Natural killer cell (primary cell): ENCODE measurements around the gene RGS21. TPM values are rescaled to one million over a fixed set of nuclear protein-coding genes. Genes with fewer than 3 reads are reported as not detected.

Experiments used
- ATAC-seq, 3 donors: fragments of 150-1000 bp in 2 of 3; fragments of 200-7000 bp in 1 of 3; cut with Tn5 transposase; 1 replicate in 1 of 3; 2 replicates in 2 of 3; pipeline ENCODE4 v1.10.0; 2021; ENCODE audit warnings: mild to moderate bottlenecking in 2 of 3, moderate library complexity in 2 of 3
- DNase-seq, 2 donors: peaks; one replicate each; pipeline versions ENCODE4 v3.0.0 to v3.0.0-alpha.2; 2013 to 2021; ENCODE audit warnings: mixed read lengths in 1 of 2
- H3K27ac ChIP-seq: one replicate; pipeline ENCODE4 v1.5.1; 2013; ENCODE audit warnings: mild to moderate bottlenecking, low read length
- H3K27me3 ChIP-seq: one replicate; pipeline ENCODE4 v1.6.1; 2013; ENCODE audit warnings: low read length; ENCODE audit not compliant: control insufficient read depth, insufficient read depth
- H3K36me3 ChIP-seq: one replicate; pipeline ENCODE4 v1.6.1; 2013; ENCODE audit warnings: low read length; ENCODE audit not compliant: control insufficient read depth, insufficient read depth
- H3K4me1 ChIP-seq: one replicate; pipeline ENCODE4 v1.6.1; 2013; ENCODE audit warnings: low read length; ENCODE audit not compliant: control insufficient read depth, insufficient read depth
- H3K4me3 ChIP-seq: one replicate; pipeline ENCODE4 v1.5.1; 2013; ENCODE audit warnings: low read length
- H3K9me3 ChIP-seq: one replicate; pipeline ENCODE4 v1.6.1; 2013; ENCODE audit warnings: low read length; ENCODE audit not compliant: control insufficient read depth, insufficient read depth
- H3K27ac Mint-ChIP-seq, 2 donors: one replicate each; pipeline ENCODE4 v1.8.0; 2022; ENCODE audit warnings: mild to moderate bottlenecking in 2 of 2, mixed read lengths in 2 of 2, moderate library complexity in 1 of 2
- H3K27me3 Mint-ChIP-seq, 2 donors: one replicate each; pipeline ENCODE4 v1.8.0; 2022; ENCODE audit warnings: low read depth in 2 of 2, mixed read lengths in 2 of 2
- H3K36me3 Mint-ChIP-seq: one replicate; pipeline ENCODE4 v1.8.0; 2022; ENCODE audit warnings: mixed read lengths
- H3K4me1 Mint-ChIP-seq, 2 donors: one replicate each; pipeline ENCODE4 v1.8.0; 2022; ENCODE audit warnings: mixed read lengths in 2 of 2
- H3K4me3 Mint-ChIP-seq: one replicate; pipeline ENCODE4 v1.8.0; 2022; ENCODE audit warnings: mild to moderate bottlenecking, moderate library complexity, mixed read lengths
- H3K9me3 Mint-ChIP-seq, 2 donors: one replicate each; pipeline ENCODE4 v1.8.0; 2022; ENCODE audit warnings: mixed read lengths in 2 of 2
- WGBS: methylation state at CpG from one replicate; pipeline ENCODE4 v1.1.7; 2013; ENCODE audit warnings: missing lambda C conversion rate; ENCODE audit not compliant: insufficient coverage; 5-methylcytosine and 5-hydroxymethylcytosine counted together
- intact Hi-C: fragments of 100-400 bp; cut with micrococcal nuclease; formaldehyde crosslinking; loops from one replicate; pipeline ENCODE4 v1.14.2; 2022
- total RNA-seq, 4 donors: library from RNA; stranded (reverse); fragments of 120-200 nt in 1 of 4; gene quantifications; one replicate each; pipeline versions ENCODE4 v1.2.3 to v1.2.4, GENCODE V29; 2013 to 2022
- TF ChIP-seq, protein P1 (sequence below): fragments of 200-600 bp; IDR thresholded peaks from one replicate; pipeline ENCODE4 v1.8.0; 2022; ENCODE audit warnings: antibody characterized with exemption

The RGS21 gene
- total RNA-seq, 3 donors from 2014 or later (not counting 1 experiment from before 2014, with no cell fraction given) = not detected

DNA sequence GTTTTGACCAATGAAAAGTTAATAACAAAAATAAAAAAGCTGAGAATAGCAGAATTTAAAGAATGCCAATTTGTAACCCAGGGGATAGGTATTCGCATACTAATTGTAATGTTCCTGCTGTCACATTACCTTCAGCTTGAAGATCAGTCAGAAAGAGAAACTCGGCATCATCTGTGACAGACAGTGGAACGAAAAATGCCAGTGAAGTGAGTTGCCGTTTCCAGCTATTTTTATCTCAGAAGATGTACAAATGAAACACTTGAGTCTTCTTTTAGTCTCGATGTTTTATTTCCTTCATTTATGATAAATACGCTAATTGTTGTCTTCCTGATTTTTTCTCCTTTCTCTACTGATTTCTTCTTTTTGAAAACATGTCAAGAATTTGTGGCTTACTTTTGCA, 26.1 kb downstream of the RGS21 start:
- Histone ChIP-seq H3K4me1 (no peaks in the 10 kb centered on the region), H3K27me3 (no peaks in the 10 kb centered on the region), H3K27ac (no peak overlapping the region), H3K36me3 (no peaks in the 10 kb centered on the region), H3K4me3 (no peak overlapping the region), H3K9me3 (no peaks in the 10 kb centered on the region)
- no peaks in the 10 kb centered on the region for H3K4me1 Mint-ChIP-seq
- no peak for ATAC-seq
- H3K27ac Mint-ChIP-seq = no peak overlapping the region
- no peaks in the 10 kb centered on the region for H3K27me3 Mint-ChIP-seq
- 90% methylated on average over 6 of the region's 6 CpGs for WGBS
- intact Hi-C loops = no loop called here
- TF ChIP-seq, protein P1, sequence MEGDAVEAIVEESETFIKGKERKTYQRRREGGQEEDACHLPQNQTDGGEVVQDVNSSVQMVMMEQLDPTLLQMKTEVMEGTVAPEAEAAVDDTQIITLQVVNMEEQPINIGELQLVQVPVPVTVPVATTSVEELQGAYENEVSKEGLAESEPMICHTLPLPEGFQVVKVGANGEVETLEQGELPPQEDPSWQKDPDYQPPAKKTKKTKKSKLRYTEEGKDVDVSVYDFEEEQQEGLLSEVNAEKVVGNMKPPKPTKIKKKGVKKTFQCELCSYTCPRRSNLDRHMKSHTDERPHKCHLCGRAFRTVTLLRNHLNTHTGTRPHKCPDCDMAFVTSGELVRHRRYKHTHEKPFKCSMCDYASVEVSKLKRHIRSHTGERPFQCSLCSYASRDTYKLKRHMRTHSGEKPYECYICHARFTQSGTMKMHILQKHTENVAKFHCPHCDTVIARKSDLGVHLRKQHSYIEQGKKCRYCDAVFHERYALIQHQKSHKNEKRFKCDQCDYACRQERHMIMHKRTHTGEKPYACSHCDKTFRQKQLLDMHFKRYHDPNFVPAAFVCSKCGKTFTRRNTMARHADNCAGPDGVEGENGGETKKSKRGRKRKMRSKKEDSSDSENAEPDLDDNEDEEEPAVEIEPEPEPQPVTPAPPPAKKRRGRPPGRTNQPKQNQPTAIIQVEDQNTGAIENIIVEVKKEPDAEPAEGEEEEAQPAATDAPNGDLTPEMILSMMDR = no peak
- DNase-seq = no peak
- H3K36me3 Mint-ChIP-seq = no peaks in the 10 kb centered on the region
- no peak overlapping the region for H3K4me3 Mint-ChIP-seq
- peaks cover 3 to 10% of the 10 kb centered on the region in 2 donors for H3K9me3 Mint-ChIP-seq

GRCh38 chr1:192343344-192343743, 26.6 kb downstream of the RGS21 start:
- H3K4me3 ChIP-seq = no peak overlapping the region
- no peaks in the 10 kb centered on the region for H3K27me3 ChIP-seq
- no peaks in the 10 kb centered on the region for H3K4me1 ChIP-seq
- peaks cover 3 to 9% of the 10 kb centered on the region in 2 donors for H3K9me3 Mint-ChIP-seq
- H3K27me3 Mint-ChIP-seq = no peaks in the 10 kb centered on the region
- no peak overlapping the region for H3K4me3 Mint-ChIP-seq
- H3K4me1 Mint-ChIP-seq = no peaks in the 10 kb centered on the region
- no peak for DNase-seq
- H3K9me3 ChIP-seq = no peaks in the 10 kb centered on the region
- H3K36me3 ChIP-seq = no peaks in the 10 kb centered on the region
- no peaks in the 10 kb centered on the region for H3K36me3 Mint-ChIP-seq
- H3K27ac ChIP-seq = no peak overlapping the region
- H3K27ac Mint-ChIP-seq = no peak overlapping the region
- intact Hi-C loops = no loop called here
- ATAC-seq = no peak
- TF ChIP-seq, protein P1 = no peak
- 97% methylated on average over 2 of the region's 3 CpGs for WGBS

GRCh38 chr1:192349314-192349713, 32.5 kb downstream of the RGS21 start:
- Histone ChIP-seq H3K4me1 (no peaks in the 10 kb centered on the region), H3K4me3 (no peak overlapping the region), H3K27ac (no peak overlapping the region), H3K36me3 (no peaks in the 10 kb centered on the region), H3K9me3 (no peaks in the 10 kb centered on the region), H3K27me3 (no peaks in the 10 kb centered on the region)
- ATAC-seq (no peak), DNase-seq (no peak)
- intact Hi-C loops = no loop called here
- H3K4me3 Mint-ChIP-seq = no peak overlapping the region
- no peaks in the 10 kb centered on the region for H3K27me3 Mint-ChIP-seq
- no peak overlapping the region for H3K27ac Mint-ChIP-seq
- no peaks in the 10 kb centered on the region for H3K4me1 Mint-ChIP-seq
- no peaks in the 10 kb centered on the region for H3K36me3 Mint-ChIP-seq
- H3K9me3 Mint-ChIP-seq = peaks cover 0 to 3% of the 10 kb centered on the region in 2 donors
- TF ChIP-seq, protein P1 = no peak
- no CpG with 5 or more reads among the region's 1 CpG for WGBS

- no peaks in the 10 kb centered on the region for H3K27me3 Mint-ChIP-seq
- no peaks in the 10 kb centered on the region for H3K36me3 ChIP-seq
Measured at GRCh38 chr1:192350356-192350755, 33.6 kb downstream of the RGS21 start.

More at GRCh38 chr1:192350356-192350755, 33.6 kb downstream of the RGS21 start:
- H3K4me1 Mint-ChIP-seq = no peaks in the 10 kb centered on the region
- no peak for DNase-seq
- Histone ChIP-seq H3K27me3 (no peaks in the 10 kb centered on the region), H3K9me3 (no peaks in the 10 kb centered on the region), H3K4me1 (no peaks in the 10 kb centered on the region), H3K27ac (no peak overlapping the region), H3K4me3 (no peak overlapping the region)
- WGBS = 63% methylated on average over 2 of the region's 3 CpGs
- no peak overlapping the region for H3K4me3 Mint-ChIP-seq
- no peak for ATAC-seq
- no peak overlapping the region for H3K27ac Mint-ChIP-seq
- H3K9me3 Mint-ChIP-seq = no peaks in the 10 kb centered on the region
- intact Hi-C loops = no loop called here
- TF ChIP-seq, protein P1 = no peak
- no peaks in the 10 kb centered on the region for H3K36me3 Mint-ChIP-seq
